ENCODE data around the gene AHCTF1.
"Not testable (repeated sequence)": the region's sequence is repeated elsewhere in the genome, so short reads cannot be mapped to it uniquely, and the experiment has no call there.

The AHCTF1 gene

DNA sequence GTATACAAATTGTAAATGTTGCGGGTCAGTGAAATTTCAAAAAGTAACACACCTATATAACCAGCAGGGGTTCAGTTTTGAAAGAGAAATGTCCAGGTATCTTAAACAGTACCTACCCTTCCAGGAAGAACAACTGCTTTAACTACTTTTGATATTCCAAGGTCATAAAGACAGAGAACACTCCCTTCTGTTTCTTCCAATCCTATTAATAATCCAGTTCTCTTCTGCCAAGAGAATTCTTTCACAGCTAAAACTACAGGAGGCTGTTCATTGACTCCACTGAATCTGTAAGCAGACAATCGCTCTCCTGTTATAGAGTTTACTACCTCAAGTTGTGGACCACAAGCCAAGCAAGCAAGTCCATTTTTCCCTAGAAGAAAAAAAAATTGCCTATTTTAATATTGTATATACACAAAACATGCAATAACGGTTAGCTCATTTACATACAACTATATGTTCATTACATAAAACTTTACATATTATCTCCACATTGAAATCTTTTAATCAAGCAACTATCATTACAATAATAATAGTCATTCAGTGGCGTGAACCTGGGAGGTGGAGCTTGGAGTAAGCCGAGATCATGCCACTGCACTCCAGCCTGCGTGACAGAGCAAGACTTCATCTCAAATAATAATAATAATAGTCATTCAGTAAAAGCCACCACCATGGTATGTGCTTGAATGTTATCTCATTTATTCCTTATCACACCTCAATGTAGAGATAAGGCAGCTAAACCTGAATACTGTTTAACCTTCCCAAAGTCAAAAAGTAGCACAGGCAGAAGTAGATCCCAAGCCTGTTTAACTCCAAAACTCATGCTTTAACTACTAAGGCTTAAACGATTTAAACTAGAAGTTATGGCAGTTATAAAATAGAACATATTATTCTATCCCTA is 15.5 kb downstream of the AHCTF1 start:
- not testable (repeated sequence) for DNase-seq

- no peak for DNase-seq
Measured at GRCh38 chr1:246907472-246907871, 24.3 kb downstream of the AHCTF1 start.

DNA sequence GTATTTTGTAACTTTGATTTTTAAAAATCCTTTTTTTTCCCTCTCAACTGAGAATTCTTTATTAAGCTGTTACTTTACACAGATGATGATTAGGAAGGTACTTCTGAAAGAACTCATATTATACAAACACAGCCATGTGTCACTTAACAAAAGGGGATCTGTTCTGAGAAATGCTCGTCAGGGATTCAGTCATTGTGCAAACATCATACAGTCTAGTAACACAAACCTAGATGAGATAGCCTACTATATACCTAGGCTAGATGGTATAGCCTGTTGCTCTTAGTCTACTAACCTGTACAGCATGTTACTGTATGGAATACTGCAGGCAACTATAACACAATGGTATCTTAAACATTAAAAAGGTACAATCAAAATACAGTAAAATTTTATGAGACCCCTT is 24.9 kb downstream of the AHCTF1 start:
- no peak for DNase-seq

- DNase-seq: no peak
Measured at GRCh38 chr1:246901874-246902273, 29.9 kb downstream of the AHCTF1 start.

GRCh38 chr1:246897302-246897701 is 34.4 kb downstream of the AHCTF1 start:
- no peak for DNase-seq

DNA sequence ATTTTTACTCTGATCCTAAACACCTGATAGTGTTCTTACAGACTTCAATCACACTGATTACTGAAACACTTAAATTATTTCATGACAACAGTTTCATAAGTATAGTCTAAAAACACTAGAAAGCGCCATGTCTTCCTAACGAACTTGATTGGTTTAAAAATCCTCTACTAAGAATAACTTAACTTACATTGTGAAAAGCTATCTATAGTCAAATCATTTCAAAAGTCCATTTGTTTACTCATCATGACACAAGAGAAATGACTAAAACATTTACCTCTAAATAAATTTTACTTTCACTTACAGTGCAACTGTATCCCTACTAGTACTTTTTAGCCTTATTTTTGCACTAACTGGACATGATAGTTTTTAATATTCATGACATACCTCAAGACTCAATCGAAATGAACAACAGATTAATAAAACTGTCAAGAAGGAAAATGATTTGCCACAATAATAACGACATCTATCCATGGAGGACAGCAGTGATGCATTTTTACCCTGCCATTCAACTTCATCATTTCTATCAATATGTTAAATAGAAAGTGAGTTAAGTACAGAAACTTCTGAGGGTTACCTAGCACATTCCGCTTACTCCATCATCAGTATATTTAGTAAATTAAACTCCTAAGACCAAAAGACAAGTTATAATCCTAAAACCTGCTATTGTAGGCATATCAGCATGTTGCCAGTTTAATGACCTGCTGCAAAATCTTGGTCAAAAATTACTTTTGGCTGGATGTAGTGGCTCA is 38.4 kb downstream of the AHCTF1 start:
- no peak for DNase-seq

- DNase-seq: no peak
Measured at GRCh38 chr1:246891105-246891504, 40.6 kb downstream of the AHCTF1 start.

GRCh38 chr1:246888522-246888921 is 43.2 kb downstream of the AHCTF1 start:
- no peak for DNase-seq

DNA sequence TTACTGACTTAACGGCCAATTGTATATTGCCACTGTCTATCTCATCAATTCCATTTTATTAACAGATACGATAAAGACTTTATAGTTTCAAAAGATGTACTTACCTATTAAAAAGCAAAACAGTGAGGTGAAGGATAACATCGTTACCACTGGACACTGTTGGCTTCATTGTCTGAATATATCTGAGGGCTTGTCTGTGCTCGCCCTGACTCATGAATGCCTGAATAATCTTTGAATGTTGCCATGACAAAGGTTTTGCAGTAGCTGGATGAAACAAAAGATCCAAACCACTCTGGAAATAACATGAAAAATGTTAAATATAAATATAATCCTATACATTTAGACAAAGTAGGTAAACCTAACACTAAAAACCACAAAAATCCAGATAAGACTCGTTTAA is 46.4 kb downstream of the AHCTF1 start:
- DNase-seq: not testable (repeated sequence)

- no peak for DNase-seq
Measured at GRCh38 chr1:246878551-246878950, 53.2 kb downstream of the AHCTF1 start.

GRCh38 chr1:246876431-246876830 is 55.3 kb downstream of the AHCTF1 start:
- DNase-seq: no peak

GRCh38 chr1:246875041-246876026 is 56.4 kb downstream of the AHCTF1 start:
- no peak for DNase-seq

- DNase-seq: no peak
Measured at GRCh38 chr1:246865921-246866320, 65.8 kb downstream of the AHCTF1 start.

GRCh38 chr1:246863791-246864190 is 68.0 kb downstream of the AHCTF1 start:
- not testable (repeated sequence) for DNase-seq

- DNase-seq: no peak
Measured at GRCh38 chr1:246860401-246860800, 71.3 kb downstream of the AHCTF1 start.

- DNase-seq: no peak
Measured at GRCh38 chr1:246856371-246856770, 75.4 kb downstream of the AHCTF1 start.

GRCh38 chr1:246850640-246851039 is 81.1 kb downstream of the AHCTF1 start:
- not testable (repeated sequence) for DNase-seq

DNA sequence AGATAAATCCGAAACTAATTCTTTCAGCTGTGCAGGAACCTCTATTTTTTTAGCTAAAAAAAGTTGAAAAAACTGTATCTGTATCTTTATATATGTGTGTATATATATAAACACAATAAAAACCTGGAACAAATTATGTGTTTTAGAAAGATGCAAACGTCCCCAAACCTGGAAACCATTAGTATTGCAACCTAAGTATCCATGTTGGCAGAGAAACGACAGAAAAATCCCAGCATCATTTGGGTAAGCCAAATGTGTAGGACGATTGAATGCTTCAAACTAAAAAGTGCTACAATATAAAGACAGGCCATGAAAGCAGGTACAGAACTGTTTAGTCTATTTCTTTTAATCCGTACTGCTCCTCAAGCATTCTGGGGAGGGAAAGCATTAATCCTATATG is 87.9 kb downstream of the AHCTF1 start:
- no peak for DNase-seq

DNA sequence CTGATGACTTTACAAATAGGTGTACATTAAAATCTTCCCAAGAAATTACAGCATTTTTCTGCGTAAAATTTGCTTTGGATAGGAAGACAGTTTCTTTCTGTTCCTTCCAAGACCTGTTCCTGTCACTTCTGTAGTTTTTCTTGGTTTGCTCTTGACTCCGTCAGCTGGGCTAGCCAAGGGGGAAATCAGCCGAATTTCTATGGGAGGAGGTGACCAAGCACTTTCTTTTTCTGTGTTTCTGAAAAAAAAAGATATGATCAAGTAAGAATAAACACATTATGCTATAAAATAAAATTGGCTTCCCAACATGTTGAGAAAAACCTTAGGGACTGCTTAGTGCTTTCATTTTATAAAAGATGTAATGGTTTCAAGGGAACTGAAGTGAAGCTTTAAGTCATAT is 91.0 kb downstream of the AHCTF1 start:
- not testable (repeated sequence) for DNase-seq

GRCh38 chr1:246838118-246838456 is 93.7 kb downstream of the AHCTF1 start:
- no peak for DNase-seq

DNA sequence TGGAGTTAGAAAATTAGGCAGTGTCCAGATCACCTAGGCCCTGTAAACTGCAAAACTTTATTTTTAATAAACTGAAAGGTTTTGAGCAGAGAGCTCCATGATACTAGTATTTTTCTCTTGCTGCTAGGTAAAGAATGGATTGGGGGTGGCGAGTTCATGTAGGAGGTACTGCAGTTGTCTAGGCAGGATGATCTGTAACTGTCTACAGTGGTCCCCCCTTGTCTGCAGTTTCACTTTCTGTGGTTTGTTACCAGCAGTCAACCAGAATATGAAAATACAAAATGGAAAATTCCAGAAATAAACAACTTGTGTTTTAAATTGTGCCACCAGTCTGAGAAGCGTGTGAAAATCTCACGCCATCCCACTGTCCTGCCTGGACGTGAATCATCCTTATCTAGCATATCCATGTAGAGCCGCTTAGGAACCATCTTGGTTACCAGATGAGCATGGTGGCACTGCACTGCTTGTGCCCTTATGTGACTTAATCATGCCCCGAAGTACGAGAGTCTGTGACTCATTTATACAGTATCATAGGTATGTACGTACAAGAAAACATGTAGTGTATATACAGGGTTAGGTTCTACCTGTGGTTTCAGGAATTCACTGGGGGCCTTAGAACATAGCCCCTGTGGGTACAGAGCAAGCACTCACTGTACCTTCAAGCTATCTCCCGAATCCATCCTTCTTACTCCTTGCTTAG is 94.2 kb downstream of the AHCTF1 start:
- DNase-seq: no peak
